GM12874 (cell line): Measurements from ENCODE around the gene PWWP2A.

Experiments used
- TF ChIP-seq, protein P1 (sequence below): IDR thresholded peaks from 2 replicates; pipeline ENCODE4 v1.5.1; 2011; ENCODE audit warnings: low read depth, mild to moderate bottlenecking, control low read depth, low read length, moderate library complexity; ENCODE audit not compliant: insufficient read depth

PWWP2A gene

GRCh38 chr5:160083501-160083900 lies 35.7 kb downstream of the PWWP2A start:
- TF ChIP-seq, protein P1, sequence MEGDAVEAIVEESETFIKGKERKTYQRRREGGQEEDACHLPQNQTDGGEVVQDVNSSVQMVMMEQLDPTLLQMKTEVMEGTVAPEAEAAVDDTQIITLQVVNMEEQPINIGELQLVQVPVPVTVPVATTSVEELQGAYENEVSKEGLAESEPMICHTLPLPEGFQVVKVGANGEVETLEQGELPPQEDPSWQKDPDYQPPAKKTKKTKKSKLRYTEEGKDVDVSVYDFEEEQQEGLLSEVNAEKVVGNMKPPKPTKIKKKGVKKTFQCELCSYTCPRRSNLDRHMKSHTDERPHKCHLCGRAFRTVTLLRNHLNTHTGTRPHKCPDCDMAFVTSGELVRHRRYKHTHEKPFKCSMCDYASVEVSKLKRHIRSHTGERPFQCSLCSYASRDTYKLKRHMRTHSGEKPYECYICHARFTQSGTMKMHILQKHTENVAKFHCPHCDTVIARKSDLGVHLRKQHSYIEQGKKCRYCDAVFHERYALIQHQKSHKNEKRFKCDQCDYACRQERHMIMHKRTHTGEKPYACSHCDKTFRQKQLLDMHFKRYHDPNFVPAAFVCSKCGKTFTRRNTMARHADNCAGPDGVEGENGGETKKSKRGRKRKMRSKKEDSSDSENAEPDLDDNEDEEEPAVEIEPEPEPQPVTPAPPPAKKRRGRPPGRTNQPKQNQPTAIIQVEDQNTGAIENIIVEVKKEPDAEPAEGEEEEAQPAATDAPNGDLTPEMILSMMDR = no peak

DNA sequence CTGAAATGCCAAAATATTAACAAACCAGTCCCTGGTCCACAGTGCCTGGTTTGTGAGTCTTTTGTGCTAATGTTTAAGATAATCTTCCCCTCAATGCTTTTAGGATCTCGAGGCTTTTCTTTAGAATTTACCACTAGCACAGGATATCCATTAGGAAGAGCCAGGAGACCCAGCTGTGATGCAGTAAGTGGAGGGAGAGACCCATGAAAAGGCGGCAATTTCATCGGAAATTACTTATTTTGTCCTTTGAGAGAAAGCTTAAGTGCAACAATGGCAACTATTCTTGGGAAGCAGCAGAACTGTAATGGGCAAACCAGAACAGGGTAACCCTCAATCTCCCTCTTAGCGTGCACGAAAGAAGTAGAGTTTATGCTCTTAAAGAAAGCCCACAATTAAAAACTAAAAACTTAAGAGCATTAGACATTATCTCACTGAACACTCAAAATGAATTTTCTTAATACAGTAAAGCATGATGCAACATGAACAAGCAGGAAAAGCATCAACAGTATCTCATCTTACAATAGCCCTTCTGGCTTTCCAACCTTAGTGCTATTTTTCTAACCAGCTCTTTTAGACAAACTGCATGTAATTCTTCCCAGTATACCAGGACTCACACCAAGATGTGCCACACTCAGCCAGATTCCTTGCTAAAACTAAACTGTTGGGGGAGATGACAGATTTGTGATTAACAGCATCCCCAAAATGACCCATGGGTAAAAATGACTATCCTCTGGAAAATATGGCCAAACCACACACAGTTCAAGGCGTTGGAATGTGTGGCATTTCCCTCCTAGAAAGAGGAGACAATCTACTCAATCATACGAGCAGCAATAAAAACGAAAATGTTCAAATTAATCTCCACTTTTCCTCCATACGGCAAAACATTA lies 36.4 kb downstream of the PWWP2A start:
- TF ChIP-seq, protein P1 = no peak

DNA sequence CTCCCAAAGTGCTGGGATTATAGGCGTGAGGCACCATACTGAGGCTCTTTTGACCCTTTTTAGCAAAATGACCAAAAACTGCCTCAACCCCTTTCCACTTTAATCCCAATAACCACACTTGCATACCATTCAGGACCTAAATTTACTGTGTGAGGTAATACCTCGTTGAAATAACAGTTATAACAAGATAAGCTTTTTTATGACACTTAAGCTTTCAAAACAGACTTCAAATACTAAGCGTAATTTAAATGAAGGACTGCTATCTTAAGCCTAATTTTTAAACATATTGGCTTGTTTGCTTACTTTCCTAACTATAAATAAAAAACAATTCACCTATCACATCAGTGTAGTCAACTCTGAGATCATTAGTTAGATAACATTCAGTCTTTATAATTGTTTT lies 37.8 kb downstream of the PWWP2A start:
- TF ChIP-seq, protein P1 = no peak

DNA sequence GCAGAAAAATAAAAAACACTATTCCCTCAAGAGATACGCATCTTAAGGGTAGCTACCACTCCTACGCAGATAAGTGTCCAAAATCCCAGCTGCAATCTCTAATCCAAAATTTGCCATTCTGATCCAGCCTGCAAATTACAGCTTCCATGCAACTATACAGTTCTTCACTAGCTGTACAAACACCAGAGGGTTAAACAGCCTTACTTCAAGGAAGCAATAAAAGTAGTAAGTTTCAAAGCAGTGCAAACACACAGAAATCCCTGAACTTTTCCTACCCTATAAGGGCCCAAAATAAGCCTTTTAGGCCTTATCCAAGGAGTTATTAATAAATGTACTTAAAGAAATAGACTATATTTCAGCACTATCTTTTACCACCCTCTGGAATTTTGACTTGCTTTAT lies 39.5 kb downstream of the PWWP2A start:
- TF ChIP-seq, protein P1 = no peak

DNA sequence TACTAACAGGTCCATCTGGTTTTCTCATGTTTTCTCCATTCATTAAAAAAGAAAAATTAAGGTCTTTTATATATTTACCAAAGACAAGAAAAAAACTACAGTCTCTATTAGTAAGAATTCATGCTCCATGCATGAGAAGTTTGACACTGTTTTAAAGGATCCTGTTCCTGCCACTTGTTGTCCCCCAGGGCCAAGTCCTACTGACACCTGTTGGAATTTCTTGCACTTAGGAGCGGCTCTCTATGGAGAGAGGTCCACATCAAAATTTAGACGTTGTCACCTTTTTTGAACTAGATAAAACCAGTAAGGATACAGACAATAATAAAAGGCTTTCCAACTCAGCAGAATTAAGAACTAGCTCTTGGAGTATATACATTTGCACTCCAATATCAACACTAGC lies 42.3 kb downstream of the PWWP2A start:
- TF ChIP-seq, protein P1 = no peak

GRCh38 chr5:160075073-160075472 lies 44.2 kb downstream of the PWWP2A start:
- TF ChIP-seq, protein P1 = no peak

- TF ChIP-seq, protein P1 = no peak
These were observed 47.3 kb downstream of the PWWP2A start for GRCh38 chr5:160071916-160072315.
